ENCODE data around the gene CPVL. TPM values are rescaled to one million over a fixed set of nuclear protein-coding genes. Genes with fewer than 3 reads are reported as not detected.

The CPVL gene
- total RNA-seq, 1 experiment from 2014 or later: 10.3 TPM

GRCh38 chr7:29003703-29004102, 142.6 kb downstream of the CPVL start:
- DNase-seq (ENCODE audit: low read depth, low spot score): no peak
- Histone ChIP-seq H3K27ac (ENCODE audit: low read depth, low read length) (no peak overlapping the region), H3K4me2 (ENCODE audit: low read length) (no peak overlapping the region), H4K20me1 (ENCODE audit: insufficient read depth) (no peaks in the 10 kb centered on the region), H2AFZ (ENCODE audit: low read depth, low read length, poor library complexity, severe bottlenecking) (no peak overlapping the region), H3K79me2 (ENCODE audit: insufficient read depth, low read length) (no peaks in the 10 kb centered on the region), H3K36me3 (ENCODE audit: control insufficient read depth in 1 of 2, insufficient read depth in 2 of 2, low read length in 2 of 2) (no peaks in the 10 kb centered on the region), H3K9me2 (ENCODE audit: insufficient read depth) (no peaks in the 10 kb centered on the region), H3K4me1 (ENCODE audit: control insufficient read depth in 1 of 2, insufficient read depth in 2 of 2, low read length in 2 of 2) (no peaks in the 10 kb centered on the region), H3K27me3 (ENCODE audit: insufficient read depth, low read length) (no peaks in the 10 kb centered on the region), H3K9ac (ENCODE audit: low read length) (no peak overlapping the region), H3K4me3 (replicated peaks in 1 of 2; ENCODE audit: low read depth in 1 of 2, low read length in 2 of 2) (no peak overlapping the region), H3K9me3 (ENCODE audit: control insufficient read depth in 1 of 2, insufficient read depth in 1 of 2, low read depth in 1 of 2, low read length in 2 of 2) (no peaks in the 10 kb centered on the region)
- no TSS peak for BruUV-seq (replicated peaks)
- POLR2A ChIA-PET: no interaction called here
- CTCF ChIA-PET: no interaction called here
- intact Hi-C loops (cut with micrococcal nuclease): no loop called here
- RAD21 ChIA-PET (ENCODE audit: low non-redundant PET in 1 of 2, low total read pairs in 2 of 2, uncharacterized antibody in 2 of 2, unreplicated experiment in 2 of 2): no interaction called here
- no peak for ATAC-seq
- TF ChIP-seq EGR1 (IDR thresholded peaks at IDR 0.05; ENCODE audit: low read depth) (no peak), ATF3 (IDR thresholded peaks at IDR 0.05) (no peak), SP1 (IDR thresholded peaks at IDR 0.05; ENCODE audit: low read depth) (no peak), CTCF (IDR thresholded peaks at IDR 0.05 in 2 of 3, conservative IDR thresholded peaks at IDR 0.05 in 1 of 3; ENCODE audit: borderline replicate concordance in 1 of 3, insufficient read depth in 1 of 3, low read depth in 2 of 3, low read length in 2 of 3) (no peak), FOSL1 (IDR thresholded peaks at IDR 0.05; ENCODE audit: low read depth) (no peak), RAD21 (IDR thresholded peaks at IDR 0.05; ENCODE audit: low read depth) (no peak), POLR2AphosphoS5 (IDR thresholded peaks at IDR 0.05; ENCODE audit: low read depth, low read length) (no peak), CEBPB (IDR thresholded peaks at IDR 0.05; ENCODE audit: low read depth) (no peak), EZH2 (IDR thresholded peaks at IDR 0.05) (no peak), YY1 (IDR thresholded peaks at IDR 0.05; ENCODE audit: extremely low read depth, insufficient replicate concordance, low read depth, low read length) (no peak)
